Measurements from ENCODE around the gene VEPH1. TPM values are rescaled to one million over a fixed set of nuclear protein-coding genes. Genes with fewer than 3 reads are reported as not detected.

Gene VEPH1
- total and polyA plus RNA-seq, 3 donors from 2014 or later, result 2.7 to 8.1 (median 3.0) TPM

DNA sequence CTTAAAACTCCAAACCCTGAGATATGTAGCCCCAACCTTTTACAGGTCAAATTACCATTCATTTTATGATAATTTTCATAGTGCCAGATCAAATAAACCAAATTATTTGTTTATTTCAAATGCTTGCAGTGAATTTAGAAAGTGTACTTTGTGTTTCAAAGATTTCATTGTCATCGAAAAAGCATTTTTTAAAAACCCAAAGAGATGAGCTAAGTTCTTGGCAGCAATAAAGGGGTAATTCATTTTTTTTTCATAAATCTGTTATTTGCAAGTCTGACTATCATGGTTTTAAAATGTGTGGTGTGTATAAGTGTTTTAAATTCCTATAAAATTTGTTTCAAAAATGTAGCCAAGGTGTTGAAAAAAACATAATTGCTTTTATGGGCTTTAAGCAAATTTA is 49.4 kb downstream of the VEPH1 start:
- no peaks in the 10 kb centered on the region for H3K36me3 ChIP-seq (ENCODE audit: low read depth, missing control alignments)

DNA sequence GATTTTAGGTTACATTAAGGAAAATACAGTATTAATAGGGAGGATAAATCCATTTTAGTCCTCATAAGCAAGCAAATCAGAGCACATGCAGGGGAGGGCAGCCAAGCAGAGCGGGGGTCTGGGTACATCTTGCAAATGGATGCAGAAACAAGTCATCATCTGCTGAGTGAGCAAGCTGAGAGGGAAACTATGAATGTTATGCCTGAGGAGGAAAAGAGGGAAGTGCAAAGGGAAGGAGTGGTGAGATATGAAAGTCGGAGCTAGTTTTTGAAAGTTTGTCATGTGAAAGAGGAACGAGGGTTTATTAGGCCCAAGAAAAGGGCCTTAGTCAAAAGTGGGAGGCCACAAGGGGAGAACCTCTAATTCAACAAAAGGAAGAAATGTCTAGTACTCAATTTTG is 51.1 kb downstream of the VEPH1 start:
- TF ChIP-seq POLR2A (IDR thresholded peaks at IDR 0.05), result no peak
- TF ChIP-seq, protein P1, sequence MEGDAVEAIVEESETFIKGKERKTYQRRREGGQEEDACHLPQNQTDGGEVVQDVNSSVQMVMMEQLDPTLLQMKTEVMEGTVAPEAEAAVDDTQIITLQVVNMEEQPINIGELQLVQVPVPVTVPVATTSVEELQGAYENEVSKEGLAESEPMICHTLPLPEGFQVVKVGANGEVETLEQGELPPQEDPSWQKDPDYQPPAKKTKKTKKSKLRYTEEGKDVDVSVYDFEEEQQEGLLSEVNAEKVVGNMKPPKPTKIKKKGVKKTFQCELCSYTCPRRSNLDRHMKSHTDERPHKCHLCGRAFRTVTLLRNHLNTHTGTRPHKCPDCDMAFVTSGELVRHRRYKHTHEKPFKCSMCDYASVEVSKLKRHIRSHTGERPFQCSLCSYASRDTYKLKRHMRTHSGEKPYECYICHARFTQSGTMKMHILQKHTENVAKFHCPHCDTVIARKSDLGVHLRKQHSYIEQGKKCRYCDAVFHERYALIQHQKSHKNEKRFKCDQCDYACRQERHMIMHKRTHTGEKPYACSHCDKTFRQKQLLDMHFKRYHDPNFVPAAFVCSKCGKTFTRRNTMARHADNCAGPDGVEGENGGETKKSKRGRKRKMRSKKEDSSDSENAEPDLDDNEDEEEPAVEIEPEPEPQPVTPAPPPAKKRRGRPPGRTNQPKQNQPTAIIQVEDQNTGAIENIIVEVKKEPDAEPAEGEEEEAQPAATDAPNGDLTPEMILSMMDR (IDR thresholded peaks at IDR 0.05), result no peak
- intact Hi-C loops (cut with DNase I; ENCODE audit: low total_unique reads), result no loop called here
- no peak for DNase-seq

More for the DNA sequence above, 49.4 kb downstream of the VEPH1 start:
- no peaks in the 10 kb centered on the region for H3K9me3 ChIP-seq
- H3K4me1 ChIP-seq, result no peaks in the 10 kb centered on the region
- intact Hi-C loops (cut with DNase I; ENCODE audit: low total_unique reads), result no loop called here
- no peak overlapping the region for H3K27ac ChIP-seq
- no peak for DNase-seq
- H3K27me3 ChIP-seq, result no peaks in the 10 kb centered on the region
- no peak overlapping the region for H3K4me3 ChIP-seq
- TF ChIP-seq, protein P1 (IDR thresholded peaks at IDR 0.05), result no peak
- no peak for TF ChIP-seq POLR2A (IDR thresholded peaks at IDR 0.05)
- WGBS, 2 donors, result 64 to 77% methylated on average over 1 of the region's 1 CpG

DNA sequence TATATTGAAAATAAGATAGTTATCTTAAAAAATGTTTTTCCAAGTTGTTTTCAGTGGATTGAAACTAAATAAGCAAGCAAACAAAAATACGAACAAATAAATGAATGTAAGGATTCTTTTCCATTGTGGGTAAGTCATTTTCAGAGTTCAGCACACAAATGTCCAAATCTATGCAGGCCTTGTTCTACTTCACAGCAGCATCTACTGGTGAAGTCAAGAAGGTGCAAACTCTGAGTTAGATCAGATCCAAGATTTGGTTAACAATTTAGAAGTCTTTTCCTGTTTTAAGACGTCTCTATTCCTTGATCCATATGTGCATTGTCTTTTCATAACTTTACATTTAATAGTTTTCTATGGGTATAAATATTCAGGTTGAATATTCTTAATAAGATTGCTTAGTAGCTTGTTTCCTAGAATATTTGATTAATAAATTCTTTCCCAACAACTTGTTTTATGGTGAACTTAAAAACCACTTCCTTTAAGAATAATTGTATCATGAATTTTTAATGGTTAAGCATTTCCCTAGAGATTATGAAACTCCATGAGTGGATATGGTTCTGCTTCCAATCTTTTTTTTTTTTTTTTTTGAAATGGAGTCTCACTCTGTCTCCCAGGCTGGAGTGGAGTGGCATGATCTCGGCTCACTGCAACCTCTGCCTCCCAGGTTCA is 56.1 kb downstream of the VEPH1 start:
- TF ChIP-seq, protein P1 (IDR thresholded peaks at IDR 0.05), result no peak
- TF ChIP-seq POLR2A (IDR thresholded peaks at IDR 0.05), result no peak
- Histone ChIP-seq H3K36me3 (ENCODE audit: low read depth, missing control alignments) (no peaks in the 10 kb centered on the region), H3K4me3 (no peak overlapping the region), H3K9me3 (no peaks in the 10 kb centered on the region), H3K27me3 (no peaks in the 10 kb centered on the region), H3K4me1 (no peaks in the 10 kb centered on the region), H3K27ac (no peak overlapping the region)
- DNase-seq, result no peak
- intact Hi-C loops (cut with DNase I; ENCODE audit: low total_unique reads), result no loop called here
- WGBS, 2 donors, result 70 to 77% methylated on average over 3 of the region's 3 CpGs

More for the DNA sequence above, 51.1 kb downstream of the VEPH1 start:
- Histone ChIP-seq H3K36me3 (ENCODE audit: low read depth, missing control alignments) (no peaks in the 10 kb centered on the region), H3K4me3 (no peak overlapping the region), H3K27me3 (no peaks in the 10 kb centered on the region), H3K9me3 (no peaks in the 10 kb centered on the region), H3K27ac (no peak overlapping the region), H3K4me1 (no peaks in the 10 kb centered on the region)
- WGBS, 2 donors, result 73 to 82% methylated on average over 3 of the region's 3 CpGs

DNA sequence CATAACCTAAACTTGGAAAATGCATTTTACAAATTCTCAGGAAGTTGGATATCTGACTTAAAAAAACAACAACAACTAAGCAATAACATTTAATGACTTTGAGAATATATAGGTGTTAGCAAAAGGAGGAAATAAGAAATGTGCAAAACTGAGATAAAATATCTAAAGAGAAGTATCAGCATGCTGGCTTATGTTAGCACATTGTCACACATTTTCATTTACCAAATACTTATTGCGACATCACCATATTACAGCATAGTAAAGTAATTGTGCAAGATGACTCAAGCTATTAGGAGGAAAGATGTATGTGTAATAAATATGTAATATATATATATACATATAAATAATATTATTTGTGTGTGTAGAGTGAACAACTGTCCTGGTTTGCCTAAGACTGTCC is 57.4 kb downstream of the VEPH1 start:
- Histone ChIP-seq H3K9me3 (no peaks in the 10 kb centered on the region), H3K27ac (no peak overlapping the region), H3K36me3 (ENCODE audit: low read depth, missing control alignments) (no peaks in the 10 kb centered on the region), H3K4me1 (no peaks in the 10 kb centered on the region), H3K4me3 (no peak overlapping the region), H3K27me3 (no peaks in the 10 kb centered on the region)
- TF ChIP-seq POLR2A (IDR thresholded peaks at IDR 0.05), result no peak
- TF ChIP-seq, protein P1 (IDR thresholded peaks at IDR 0.05), result no peak
- no peak for DNase-seq
- 95% methylated on average over 1 of the region's 1 CpG for WGBS, 2 donors
- intact Hi-C loops (cut with DNase I; ENCODE audit: low total_unique reads), result no loop called here

DNA sequence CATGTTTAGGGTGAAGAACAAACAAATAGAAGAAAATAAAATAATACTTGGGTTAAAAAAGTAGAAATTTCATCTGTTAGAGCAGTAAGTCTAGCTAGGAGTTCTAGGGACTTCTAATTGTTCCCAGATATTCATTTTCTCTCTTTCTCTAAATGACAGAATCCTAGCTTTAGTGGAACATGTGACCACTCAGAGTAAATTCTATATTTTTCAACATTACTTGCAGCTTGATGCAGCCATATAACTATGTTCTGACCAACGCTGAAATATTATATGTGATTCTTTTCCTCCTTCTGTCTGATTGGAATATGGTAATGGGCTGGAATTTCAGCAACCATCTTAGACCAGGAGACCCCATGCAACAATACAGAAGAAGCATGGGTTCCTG is 58.4 kb downstream of the VEPH1 start:
- Histone ChIP-seq H3K27me3 (no peaks in the 10 kb centered on the region), H3K4me3 (no peak overlapping the region), H3K27ac (no peak overlapping the region), H3K36me3 (ENCODE audit: low read depth, missing control alignments) (no peaks in the 10 kb centered on the region), H3K9me3 (no peaks in the 10 kb centered on the region), H3K4me1 (no peaks in the 10 kb centered on the region)
- intact Hi-C loops (cut with DNase I; ENCODE audit: low total_unique reads), result no loop called here
- DNase-seq, result no peak
- no peak for TF ChIP-seq POLR2A (IDR thresholded peaks at IDR 0.05)
- TF ChIP-seq, protein P1 (IDR thresholded peaks at IDR 0.05), result no peak
- 83 to 90% methylated on average over 1 of the region's 1 CpG for WGBS, 2 donors

Data from testis (tissue), 3 donors.